Left forelimb (tissue), 1 donor: ENCODE results near the gene NACA.
"Not testable (repeated sequence)": the region's sequence is repeated elsewhere in the genome, so short reads cannot be mapped to it uniquely, and the experiment has no call there.

ENCODE experiments used
- DNase-seq: peaks from one replicate; pipeline ENCODE4 v3.0.0-alpha.2; 2018; ENCODE audit warnings: low spot score

NACA gene

DNA sequence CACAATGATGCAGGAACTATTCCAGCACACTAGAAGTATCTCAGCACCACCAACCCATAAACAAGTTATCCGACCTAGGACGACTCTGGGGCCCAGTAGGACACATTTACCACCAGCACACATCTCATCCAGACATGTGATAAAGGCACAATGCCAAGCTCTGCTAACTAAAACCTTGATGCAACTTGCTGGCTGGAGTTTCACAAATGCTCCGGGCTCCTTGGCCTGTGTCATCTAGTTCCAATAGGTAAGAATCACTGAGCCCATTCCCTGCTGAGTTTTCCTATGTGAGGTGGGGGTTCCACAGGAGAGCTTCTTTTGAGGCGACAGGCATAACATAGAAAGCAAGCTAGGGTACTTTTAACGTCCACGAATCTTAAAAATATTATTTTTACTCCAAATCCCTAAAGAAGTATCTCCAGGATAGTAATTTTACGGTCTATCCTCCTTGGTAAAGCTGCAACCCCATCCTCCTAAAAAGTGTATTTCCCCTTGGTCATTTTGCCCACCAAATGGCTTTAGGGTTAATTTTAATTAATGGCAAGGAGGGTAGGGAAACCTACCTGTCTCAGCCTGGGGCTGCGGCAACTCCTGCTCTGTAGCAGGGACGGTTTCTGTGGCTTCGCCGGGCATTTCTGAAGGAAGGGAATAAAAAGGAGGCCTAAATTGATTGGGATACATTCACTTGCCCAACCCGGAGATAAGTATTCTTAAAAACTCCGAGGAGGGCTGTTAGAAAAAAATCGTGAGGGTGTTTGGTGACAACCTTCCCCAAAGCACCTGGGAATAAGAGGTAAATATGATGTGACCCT is 1.0 kb downstream of the NACA start:
- no peak for DNase-seq

DNA sequence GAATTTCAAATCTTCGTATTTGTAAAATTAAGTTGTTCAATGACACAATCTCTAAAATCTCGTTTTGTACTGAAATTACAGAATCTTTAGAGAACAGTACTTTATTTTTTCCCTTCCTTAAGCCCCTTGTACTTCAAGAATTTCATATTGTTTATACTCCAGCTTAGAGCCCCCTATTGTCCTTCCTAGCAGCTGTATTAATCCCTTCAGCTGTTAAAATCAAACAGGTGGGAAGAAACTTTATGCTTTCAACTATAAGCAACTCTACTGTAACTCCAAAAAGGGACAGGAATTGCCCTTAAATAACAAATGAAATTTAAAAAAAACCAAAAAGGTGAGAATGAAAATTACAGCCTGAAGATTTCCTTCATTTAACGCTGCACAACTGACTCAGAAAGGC is 1.7 kb downstream of the NACA start:
- no peak for DNase-seq

DNA sequence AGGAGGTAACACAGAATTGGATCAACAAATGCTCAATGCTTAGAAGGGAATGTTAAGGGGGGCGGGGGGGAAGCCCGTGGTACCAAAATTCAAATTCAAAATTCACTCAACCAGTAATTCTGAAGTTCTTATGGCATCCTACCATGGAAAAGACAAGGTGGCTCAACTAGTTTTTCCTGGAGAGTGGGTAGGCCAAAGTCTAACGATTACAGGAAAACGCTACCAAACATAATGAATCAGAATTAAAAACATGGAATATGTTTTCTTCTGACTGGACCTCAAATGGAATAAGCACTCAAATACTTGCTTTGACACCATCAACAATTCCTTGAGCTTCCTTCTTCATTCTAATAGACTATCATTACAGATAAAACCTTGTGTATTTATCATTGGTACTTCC is 2.3 kb downstream of the NACA start:
- DNase-seq = no peak

DNA sequence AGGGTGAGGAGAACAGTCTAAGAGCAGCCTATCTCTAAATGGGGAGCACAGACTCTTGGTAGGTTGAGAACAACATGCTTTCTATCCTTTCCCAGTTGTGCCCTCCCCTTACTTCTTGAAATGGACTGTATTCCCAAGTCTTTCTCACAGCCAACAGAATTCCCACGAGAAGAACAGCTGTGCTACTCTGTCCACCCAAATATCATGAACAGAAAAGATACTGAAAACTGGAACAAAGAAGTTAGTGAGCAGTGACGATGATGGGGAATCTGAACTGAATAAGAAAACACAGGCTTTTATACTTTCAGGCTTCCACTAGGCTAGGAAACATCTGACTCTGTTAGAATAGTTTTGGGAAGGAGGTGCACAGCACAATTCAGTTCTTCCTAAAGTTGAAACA is 3.4 kb downstream of the NACA start:
- DNase-seq = no peak

DNA sequence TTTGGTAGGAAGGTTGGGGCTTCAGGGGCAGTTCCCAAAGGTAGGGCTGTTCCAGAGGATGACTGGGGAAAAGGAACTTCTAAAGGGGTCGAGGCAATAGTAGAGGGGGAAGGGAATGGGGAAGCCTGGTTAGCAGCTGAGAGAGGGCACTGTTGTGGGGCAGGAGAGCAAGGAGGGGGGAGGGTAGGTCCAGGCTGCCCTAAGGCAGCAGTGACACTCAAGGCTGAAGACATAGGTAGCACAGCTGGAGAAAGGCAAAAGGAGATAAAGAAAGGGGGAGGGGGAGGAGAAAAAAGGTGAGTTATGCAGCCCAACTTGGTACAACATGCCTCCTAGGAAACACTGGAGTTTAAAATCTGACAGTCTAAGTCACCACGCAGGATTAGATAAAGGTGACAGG is 3.9 kb downstream of the NACA start:
- DNase-seq = no peak

DNA sequence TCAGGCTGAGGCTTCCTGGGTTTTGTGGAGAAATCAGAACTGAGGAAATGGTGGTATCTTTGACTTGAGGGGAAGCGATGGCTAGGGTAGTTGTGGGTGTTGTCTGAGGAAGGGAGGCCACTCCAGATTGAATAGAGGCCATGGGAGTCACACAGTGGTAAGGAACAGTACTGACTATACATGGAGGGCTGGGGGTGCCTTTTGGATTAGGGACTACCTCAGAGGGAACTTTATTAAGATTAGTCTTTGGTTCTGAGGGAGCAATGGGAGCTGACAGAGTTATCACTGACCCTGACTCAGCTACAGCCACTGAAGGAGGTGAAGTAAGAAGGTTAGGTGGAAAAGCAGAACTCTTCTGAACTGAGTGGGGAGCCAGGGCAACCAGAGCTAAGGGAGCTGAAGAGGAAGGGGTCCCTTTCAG is 4.4 kb downstream of the NACA start:
- no peak for DNase-seq

DNA sequence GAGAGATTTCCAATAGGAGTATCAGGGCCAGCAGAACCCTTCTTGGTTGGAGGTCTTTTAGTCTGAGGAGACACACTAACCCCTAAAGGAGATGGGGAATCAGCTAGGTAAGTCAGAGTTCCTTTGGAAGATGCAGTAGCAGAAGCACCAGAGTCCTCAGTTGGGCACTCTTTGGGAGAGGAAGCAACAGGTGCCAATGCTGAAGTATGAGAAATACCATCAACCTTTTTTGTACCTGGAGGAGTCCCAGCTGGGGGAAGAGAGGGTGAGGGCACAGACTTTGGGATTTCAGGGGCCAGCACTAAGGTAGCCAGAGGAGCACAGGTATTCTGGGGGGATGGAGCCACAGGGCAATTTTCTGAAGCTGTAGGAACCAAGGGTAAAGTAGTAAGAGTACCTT is 6.0 kb downstream of the NACA start:
- no peak for DNase-seq

DNA sequence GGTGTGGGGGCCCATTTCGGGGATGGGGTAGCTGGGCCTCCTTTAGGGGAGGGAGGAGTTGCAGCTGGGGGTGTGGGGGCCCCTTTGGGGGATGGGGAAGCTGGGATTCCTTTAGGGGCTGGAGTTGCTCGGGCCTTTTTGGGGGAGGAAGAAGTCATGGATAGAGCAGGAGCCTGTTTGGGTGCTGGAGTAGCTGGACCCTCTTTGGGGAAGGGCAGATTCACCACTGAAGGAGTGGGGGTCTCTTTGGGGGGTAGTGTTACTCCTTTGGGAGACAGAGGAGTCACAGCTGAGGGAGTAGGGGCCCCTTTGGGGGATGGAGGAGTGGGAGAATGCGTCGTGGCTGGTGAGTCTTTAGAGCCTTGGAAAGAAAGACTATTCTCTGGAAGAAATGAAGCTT is 6.5 kb downstream of the NACA start:
- no peak for DNase-seq

DNA sequence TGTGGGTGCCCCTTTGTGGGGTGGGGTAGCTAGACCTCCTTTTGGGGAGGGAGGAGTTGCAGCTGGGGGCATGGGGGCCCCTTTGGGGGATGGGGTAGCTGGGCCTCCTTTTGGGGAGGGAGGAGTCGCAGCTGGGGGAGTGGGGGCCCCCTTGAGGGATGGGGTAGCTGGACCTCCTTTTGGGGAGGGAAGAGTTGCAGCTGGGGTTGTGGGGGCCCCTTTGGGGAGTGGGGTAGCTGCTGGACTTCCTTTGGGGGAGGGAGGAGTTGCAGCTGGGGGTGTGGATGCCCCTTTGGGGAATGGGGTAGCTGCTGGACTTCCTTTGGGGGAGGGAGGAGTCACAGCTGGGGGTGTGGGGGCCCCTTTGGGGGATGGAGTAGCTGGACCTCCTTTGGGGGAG is 7.0 kb downstream of the NACA start:
- no peak for DNase-seq

DNA sequence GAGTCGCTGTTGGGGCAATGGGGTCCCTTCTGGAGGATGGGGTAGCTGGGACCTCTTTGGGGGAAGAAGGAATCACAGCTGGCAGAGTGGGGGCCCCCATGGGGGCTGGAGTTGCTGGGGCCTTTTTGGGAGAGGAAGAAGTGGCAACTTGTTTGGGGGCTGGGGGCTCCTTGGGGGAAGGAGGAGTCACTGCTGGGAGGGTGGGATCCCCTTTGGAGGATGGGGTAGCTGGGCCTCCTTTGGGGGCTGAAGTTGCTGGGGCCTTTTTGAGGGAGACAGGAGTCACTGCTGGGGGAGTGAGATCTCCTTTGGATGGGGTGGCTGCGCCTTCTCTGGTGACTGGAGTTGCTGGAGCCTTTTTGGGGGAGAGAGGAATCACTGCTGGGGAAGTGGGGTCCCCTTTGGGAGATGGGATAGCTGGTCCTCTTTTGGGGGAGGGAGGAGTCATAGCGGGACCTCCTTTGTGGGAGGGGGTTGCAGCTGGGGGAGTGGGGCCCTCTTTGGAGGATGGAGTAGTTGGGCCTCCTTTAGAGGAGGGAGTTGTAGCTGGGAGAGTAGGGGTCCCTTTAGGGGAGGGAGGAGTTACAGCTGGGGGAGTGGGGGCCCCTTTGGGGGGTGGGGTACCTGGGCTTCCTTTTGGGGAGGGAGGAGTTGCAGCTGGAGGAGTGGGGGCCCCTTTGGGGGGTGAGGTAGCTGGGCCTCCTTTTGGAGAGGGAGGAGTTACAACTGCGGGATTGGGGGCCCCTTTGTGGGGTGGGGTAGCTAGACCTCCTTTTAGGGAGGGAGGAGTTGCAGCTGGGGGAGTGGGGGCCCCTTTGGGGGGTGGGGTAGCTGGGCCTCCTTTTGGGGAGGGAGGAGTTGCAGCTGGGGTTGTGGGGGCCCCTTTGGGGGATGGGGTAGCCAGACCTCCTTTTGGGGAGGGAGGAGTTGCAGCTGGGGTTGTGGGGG is 7.9 kb downstream of the NACA start:
- DNase-seq = no peak

DNA sequence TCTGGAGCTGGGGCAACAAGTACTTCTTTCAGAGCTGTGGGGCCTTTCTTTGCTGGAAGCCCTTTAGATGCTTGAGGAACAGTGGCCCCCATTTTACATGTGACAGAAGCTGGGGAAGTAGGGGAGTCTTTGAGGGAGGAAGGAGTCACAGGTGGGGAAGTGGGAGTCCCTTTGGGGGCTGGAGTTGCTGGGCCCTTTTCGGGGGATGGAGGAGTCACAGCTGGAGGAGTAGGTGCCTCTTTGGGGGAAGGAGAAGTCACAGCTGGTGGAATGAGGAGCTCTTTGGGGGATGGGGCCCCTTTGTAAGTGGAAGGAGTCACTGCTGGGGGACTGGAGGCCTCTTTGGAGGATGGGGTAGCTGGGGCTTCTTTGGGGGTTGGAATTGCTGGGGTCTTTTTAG is 8.6 kb downstream of the NACA start:
- no peak for DNase-seq

DNA sequence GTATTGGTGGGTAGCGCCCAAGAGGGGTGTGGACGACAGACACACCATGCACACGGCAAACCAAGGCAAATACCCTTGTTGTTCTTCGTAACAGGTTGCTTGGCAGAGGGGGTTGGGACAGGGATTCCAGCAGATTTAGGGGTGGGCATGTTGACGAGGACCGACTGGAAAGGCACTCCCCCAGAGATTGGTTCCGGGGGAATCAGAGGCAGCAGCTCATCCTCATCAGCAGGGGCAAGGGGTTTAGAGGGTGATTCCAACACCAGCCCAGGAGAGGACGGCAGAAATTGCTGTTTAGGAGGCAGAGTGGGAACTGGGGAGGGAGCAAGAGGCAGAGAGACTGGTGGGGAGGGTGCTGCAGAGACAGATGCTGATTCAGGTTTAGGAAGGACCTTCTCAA is 9.3 kb downstream of the NACA start:
- DNase-seq = no peak

DNA sequence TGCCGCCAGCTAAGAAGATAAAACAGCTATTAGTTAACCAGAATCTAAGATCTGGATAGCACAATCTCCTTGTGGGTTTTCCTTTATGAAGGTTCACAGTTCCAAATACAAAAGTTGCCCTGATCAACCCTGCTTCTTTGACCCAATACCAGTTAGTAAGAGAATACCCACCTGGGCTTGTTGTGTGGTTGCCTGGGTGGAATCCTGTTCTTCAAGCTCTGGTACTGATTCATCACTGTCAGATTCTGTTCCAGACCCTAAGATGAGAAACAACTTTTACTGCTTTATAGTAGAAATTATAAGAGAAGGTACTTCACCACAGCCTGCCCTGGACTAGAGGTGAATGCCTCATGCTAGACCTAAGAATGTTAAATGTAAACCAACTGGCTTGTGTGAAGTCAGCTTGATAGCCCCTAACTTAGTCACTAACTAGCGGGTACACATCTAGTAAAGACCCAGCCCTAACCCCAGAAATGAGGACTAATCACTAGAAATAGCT is 10.6 kb downstream of the NACA start:
- DNase-seq = no peak

DNA sequence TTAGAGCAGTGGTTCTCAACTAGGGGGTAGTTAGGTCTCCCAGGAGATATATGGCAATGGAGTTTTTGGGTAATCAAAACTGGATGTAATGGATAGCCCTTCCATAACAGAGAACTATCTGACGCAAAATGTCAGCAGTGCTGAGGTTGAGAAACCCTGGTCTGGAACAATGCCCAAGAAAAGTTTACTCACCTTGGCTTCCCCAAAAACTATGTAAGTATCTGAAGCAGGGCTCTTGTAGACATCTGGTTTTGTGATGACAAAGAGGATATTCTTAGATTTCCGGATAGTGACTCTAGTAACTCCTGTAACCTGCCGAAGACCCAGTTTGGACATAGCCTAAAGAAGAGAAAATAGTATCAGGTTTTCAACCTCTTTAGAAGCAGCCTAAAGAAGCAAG is 11.8 kb downstream of the NACA start:
- DNase-seq = no peak

DNA sequence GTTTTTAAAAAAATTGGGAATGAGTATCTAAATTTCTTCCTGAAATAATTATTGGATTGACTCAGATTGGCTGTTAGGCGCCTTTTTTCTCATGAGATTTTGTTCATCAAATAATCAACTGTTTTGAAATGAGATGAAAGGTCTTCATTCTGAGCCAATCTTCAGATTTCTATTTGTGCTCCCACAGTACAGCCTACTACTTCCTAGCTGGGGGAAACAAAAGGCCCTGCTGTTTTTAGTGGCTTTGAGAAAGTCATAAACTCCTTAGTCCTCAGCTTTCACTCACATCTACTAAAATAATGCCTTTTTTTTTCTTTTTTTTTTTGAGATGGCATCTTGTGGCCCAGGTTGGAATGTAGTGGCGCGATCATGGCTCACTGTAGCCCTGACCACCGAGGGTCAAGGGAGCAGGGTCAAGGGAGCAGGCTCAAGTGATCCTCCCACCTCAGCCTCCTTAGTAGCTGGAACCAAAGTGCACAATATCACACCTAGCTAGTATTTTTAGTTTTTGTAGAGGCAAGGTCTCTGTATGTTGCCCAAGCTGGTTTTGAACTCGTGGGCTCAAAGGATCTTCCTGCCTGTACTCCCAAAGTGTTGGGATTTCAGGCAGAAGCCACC is 15.2 kb downstream of the NACA start:
- no peak for DNase-seq

DNA sequence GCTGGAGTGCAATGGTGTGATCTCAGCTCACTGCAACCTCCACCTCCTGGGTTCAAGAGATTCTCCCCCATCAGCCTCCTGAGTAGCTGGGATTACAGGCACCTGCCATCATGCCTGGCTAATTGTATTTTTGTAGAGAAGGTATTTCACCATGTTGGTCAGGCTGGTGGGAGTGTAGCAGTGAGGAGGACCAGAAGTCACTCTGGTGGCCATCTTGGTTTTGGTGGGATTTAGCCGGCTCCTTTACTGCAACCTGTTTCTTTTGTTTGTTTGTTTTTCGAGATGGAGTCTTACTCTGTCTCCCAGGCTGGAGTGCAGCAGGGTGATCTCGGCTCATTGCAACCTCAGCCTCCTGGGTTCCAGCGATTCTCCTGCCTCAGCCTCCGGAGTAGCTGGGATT is 20.6 kb downstream of the NACA start:
- not testable (repeated sequence) for DNase-seq

DNA sequence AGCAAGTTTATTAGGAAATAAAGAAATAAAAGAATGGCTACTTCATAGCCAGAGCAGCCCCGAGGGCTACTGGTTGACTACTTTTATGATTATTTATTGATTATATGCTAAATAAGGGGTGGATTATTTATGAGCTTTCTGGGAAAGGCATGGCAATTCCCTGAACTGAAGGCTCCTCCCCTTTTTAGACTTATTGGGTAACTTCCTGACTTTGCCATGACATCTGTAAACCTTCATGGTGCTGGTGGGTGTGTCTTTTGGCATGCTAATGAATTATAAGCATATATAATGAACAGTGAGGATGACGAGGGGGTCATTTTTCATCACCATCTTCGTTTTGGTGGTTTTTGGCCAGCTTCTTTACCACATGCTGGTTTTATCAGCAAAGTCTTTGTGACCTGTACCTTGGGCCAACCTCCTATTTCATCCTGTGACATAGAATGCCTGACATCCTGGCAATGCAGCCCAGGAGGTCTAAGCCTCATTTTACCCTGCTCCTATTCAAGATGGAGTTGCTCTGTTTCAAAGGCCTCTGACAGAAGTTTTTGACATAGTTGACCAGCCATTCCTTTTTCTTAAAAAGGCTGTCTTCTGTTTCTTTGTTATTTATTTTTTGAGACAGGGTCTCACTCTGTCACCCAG is 26.0 kb downstream of the NACA start:
- DNase-seq = no peak

DNA sequence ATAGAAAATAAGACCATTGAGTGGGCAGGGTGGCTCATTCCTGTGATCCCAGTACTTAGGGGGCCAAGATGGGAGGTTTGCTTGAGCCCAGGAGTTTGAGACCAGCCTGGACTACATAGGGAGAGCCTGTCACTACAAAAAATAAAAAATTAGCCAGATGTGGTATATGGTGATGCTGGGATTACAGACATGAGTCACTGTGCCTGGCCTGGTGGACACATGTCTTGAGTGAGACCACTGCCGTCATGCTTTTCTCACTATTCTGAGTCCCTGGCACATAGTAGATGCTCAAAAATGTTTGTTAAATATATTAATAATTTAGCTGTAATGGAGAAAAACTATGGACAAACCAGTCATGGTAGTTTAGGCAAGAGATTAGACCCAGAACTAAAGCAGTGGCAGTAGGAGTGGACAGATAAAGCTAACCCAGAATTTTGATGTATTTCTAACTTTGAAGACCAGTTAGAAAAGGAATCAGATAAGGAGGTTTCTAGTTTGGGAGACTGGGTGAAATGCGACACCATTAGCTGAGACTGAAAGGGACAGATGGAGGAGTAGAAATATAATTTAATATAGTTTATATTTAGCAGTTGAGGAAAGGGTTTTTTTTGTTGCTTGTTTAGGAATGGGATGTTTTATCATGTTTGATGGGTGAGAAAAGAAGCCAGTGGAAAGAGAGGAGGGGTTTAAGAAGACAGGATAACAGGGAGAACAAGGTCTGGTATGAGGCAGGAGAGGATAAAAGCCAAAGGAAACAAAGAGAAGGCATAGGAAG is 29.6 kb downstream of the NACA start:
- DNase-seq = no peak

DNA sequence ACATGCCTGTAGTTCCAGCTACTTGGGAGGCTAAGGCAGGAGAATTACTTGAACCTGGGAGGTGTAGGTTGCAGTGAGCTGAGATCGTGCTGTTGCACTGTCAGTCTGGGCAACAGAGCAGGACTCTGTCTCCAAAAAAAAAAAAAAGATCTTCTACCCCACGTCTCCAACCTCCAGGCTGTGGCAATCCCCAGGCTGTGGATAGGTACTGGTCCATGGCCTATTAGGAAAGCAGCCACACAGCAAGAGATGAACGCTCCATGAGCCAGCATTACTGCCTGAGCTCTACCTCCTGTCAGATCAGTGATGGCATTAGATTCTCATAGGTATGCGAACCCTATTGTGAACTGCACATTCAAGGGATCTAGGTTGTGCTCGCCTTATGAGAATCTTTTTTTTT is 30.9 kb downstream of the NACA start:
- DNase-seq = no peak

DNA sequence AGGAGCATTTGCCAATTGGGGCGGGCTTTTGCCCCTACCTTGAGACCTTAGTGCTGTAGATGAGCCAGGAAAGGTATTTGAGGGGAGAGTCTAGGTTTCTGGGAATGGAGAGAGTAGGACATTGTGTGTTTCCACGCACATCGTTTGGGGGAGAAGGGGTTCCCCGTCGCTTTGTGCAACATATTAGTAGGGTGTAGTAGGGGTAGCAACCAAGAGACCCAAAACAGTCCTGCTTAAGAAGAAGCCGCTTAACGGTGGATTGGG is 36.3 kb downstream of the NACA start:
- no peak for DNase-seq

DNA sequence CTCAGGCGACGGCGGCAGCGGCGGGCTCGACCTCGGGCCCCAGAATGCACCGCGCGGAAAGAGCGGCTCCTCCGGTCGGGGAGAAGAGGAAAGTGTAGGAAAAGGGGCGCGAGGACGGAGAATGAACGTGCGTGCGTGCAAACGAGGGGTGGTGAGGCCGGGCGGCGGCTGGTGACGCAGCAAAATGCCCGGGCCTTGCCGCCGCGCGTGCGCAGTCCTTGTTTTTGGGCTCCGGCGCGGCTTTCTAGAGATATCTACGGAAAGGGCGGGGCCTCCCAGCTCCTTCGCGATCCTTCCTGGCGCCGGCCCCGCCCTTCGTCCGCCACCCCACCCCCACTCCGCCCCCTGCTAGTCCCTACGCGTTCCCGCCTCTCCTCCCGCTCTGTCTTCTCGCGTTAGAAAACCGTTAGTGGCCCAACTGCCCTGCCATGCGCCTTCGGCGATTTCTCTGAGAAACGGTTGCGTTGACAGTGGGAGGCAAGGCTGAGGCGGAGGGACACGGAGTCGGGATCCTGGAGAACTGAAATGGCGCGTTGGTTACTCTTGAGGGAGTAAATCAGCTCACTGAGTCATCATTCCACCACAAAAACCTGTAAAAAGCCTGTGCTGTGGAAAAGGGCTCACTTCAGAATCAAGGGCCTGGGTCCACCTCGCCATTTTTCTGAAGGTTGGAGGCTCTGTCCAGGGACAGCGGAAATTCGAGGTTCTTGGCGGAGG is 36.8 kb downstream of the NACA start, which contains the start of gene PTGES3:
Gene PTGES3, minus strand, starts transcription at position 156 of the 717 bp plus-strand sequence. CDS start 285 bp downstream, outside the sequence.
- peak; percentile 99 for DNase-seq
